HG02798 (cell line): ENCODE results near the gene PPP1R2.
A peak's percentile ranks its signal among the peaks of the same experiment; 100 is the strongest.
"Not testable (repeated sequence)": the region's sequence is repeated elsewhere in the genome, so short reads cannot be mapped to it uniquely, and the experiment has no call there.

Experiments used
- ATAC-seq: cut with Tn5 transposase; IDR thresholded peaks from one replicate; pipeline ENCODE4 v1.9.1; 2021; ENCODE audit warnings: mild to moderate bottlenecking; ENCODE audit not compliant: unreplicated experiment, poor library complexity

PPP1R2 gene

DNA sequence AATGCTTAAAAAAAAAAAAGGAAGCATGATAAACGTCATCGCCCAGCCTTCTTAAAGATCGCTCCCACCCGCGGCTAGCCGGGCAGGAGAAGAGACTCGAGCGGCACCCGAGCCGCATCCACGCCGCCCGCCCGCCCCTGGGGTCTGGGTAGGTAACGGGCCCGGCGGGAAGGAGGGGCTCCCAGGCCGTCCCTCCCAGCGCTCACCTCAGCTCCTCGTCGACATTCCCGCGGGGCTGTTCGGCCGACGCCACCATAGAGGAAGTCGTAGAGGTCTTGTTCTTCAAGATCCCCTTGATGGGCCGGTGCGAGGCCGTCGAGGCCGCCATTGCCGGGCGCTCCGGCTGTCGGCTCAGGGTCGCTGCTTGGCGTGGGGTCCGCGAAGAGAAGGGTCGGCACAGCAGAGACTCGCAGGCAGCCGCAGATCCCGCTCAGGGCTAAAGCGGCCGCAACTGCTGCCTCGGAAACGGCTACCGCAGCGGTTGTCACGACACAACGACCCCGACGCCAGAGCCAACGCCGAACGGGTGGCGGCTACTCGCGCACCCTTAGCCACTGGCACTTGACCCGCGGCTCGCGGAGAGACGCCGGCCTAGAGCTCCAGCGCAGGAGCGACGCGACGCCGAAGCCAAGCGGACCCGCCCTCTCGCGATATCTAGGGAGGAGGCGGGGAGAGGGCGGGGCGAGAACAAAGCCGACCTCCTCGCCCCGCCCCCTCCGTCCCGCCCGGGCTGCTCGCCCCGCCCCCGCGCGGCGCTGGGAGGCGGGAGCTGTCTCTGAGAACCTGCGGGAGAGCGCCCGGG is at the start of gene PPP1R2:
TSS of gene PPP1R2 (minus strand) at position 628 of the 802 bp plus-strand sequence. CDS start at position 328, 300 bp downstream.
- peak; percentile 80 for ATAC-seq

- ATAC-seq: no peak
Measured at GRCh38 chr3:195591852-195592251, 48.7 kb upstream of the PPP1R2 start.

DNA sequence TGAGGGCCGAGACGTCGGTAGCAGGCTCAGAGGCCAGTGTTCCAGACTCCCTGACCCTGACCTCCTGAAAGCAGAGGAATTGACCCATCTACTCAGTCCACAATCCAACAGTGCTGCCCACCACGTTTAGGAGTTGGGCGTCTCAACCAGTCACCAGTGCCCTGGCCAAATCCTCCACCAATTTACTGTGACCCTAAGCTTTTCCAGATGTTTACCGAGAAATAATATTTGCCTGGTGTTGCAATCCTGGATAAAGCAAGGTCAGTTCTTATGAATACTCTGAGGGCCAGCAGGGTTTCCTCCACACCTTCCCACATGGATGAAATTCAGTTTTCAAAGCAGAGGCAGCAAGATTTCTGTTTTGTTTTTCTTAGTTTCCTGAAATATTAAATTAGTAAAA is 48.1 kb upstream of the PPP1R2 start:
- no peak for ATAC-seq

GRCh38 chr3:195590381-195590780 is 47.3 kb upstream of the PPP1R2 start:
- ATAC-seq: not testable (repeated sequence)

GRCh38 chr3:195589796-195590195 is 46.7 kb upstream of the PPP1R2 start:
- ATAC-seq: not testable (repeated sequence)

DNA sequence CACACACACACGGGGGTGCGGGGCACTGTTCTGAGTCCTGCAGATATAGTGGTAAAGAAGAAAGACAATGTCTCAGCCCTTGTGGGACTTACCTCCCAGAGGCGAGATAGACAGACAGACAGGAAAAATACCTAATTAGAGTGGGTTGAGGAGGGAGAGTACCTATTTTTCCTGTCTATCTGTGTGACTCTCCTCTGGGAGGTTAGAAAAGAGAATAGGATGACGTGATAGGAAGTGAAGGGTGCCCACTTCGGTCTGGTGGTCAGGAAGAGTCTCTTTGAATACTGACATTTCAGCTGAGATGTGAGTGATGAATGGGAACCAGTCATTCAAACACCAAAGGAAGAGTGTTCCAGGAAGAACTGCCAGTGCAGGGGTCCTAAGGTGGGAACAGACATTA is 44.7 kb upstream of the PPP1R2 start:
- no peak for ATAC-seq

GRCh38 chr3:195587406-195587805 is 44.3 kb upstream of the PPP1R2 start:
- ATAC-seq: no peak

GRCh38 chr3:195584543-195584870 is 41.4 kb upstream of the PPP1R2 start:
- ATAC-seq: no peak

DNA sequence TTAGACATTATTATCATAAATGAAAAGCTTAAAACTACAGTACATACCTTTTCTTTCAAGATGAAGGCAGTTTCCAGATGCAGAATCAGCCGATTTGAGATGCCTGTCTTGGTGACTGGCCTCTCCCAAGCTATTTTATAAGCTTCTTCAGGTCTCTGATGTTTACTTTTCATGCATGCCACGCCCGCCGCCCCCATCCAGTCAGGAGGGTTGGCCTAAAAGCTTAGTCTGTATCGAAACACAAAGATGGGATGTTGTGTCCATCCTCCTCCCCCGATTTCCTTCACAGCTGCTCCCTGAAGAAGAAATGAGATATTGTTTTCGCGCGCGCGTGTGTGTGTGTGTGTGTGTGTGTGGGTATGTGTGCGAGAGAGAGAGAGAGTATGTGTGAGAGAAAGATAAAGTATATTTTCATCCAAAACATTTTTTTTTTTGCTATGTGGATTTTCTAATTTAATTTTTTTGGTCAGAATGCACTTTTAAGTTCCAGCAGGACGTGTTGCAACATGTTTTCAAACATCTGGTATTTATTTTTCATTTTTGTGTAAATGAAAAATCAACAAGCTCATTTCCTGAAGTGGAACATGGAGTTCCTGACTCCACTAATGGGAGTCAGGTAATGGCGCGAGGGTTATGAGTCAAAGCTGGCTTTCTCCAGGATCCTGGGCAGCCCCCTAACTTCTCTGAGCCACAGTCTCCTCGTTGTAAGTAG is 40.9 kb upstream of the PPP1R2 start, which contains the start of gene APOD:
TSS of gene APOD (minus strand) at position 110 of the 712 bp plus-strand sequence. CDS start 4,479 bp downstream, outside the sequence.
- no peak for ATAC-seq

GRCh38 chr3:195582947-195583346 is 39.8 kb upstream of the PPP1R2 start:
- ATAC-seq: no peak

GRCh38 chr3:195580744-195581443 is 37.8 kb upstream of the PPP1R2 start:
- ATAC-seq: no peak

DNA sequence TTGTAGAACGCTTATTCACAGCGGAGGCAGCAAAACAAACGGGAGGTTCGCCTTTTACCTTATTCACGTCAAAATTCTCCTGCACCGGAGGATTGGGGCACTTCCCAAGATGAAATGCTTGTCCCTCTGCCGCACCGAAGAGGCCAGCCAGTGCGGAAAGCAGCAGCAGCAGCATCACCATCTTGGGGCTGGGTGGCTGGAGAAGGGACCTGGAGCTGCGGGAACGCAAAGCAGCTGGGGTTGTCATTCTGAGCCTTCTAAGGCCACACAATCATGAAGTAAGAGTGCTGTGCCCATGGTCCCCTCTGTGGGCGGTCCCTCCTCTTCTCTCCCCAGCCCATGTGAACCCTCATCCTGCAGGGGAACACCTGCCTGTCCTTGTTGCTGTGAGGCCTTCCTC is 36.2 kb upstream of the PPP1R2 start:
- ATAC-seq: no peak

GRCh38 chr3:195578565-195578964 is 35.4 kb upstream of the PPP1R2 start:
- ATAC-seq: no peak

GRCh38 chr3:195577645-195578177 is 34.6 kb upstream of the PPP1R2 start:
- no peak for ATAC-seq

- ATAC-seq: no peak
Measured at GRCh38 chr3:195574497-195575304, 31.6 kb upstream of the PPP1R2 start.

GRCh38 chr3:195573611-195574496 is 30.7 kb upstream of the PPP1R2 start:
- ATAC-seq: no peak

DNA sequence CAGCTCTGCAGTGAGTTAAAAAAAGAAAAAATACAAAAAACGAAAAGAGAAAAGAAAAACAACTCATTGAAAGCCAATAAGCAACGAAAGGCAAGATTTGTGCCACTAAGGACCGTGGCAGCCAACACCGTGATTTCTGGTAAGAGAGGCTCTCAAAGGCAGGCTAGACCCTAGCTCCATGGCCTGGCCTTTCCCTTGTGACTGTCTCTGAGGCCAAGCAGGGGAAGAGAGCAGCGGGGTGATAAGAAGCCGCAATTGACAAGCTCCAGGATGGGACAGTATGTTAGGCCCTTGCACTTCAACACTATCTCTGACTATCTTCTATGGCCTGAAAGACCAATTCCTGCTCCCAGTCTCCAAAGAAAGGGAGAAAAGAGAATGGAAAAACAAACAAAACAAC is 28.2 kb upstream of the PPP1R2 start:
- no peak for ATAC-seq

- ATAC-seq: no peak
Measured at GRCh38 chr3:195570912-195571311, 27.8 kb upstream of the PPP1R2 start.

DNA sequence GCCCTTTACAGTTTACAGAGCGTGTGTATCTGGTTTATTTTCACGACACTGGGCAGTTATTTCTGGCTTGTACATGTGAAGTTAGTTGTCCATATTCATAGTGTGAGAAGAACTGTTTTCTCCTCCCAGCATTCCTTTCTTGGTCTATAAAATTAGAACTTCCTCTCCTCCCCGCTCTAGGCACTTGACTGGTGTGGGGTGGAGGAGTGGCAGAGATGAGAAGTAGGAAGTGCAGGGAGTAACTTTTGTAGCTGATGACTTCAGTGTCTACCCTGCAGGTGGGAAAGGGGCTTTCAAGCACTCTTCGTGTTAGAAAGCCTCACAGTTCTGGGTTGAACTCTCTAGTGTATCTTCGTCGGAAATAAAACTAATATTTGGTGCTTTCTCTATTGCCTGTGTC is 27.2 kb upstream of the PPP1R2 start:
- ATAC-seq: no peak
